Activated CD8-positive, alpha-beta T cell treated with anti-CD3 and anti-CD28 coated beads for 36 hours (primary cell): Measurements from ENCODE around the gene VWA3B. TPM values are rescaled to one million over a fixed set of nuclear protein-coding genes. Genes with fewer than 3 reads are reported as not detected.
"Not testable (repeated sequence)": the region's sequence is repeated elsewhere in the genome, so short reads cannot be mapped to it uniquely, and the experiment has no call there.

ENCODE experiments used
- ATAC-seq: fragments of 200-7000 bp; cut with Tn5 transposase; one replicate; pipeline ENCODE4 v1.10.0; 2021; ENCODE audit warnings: mild to moderate bottlenecking, moderate library complexity
- CTCF ChIA-PET: fragments of 350-600 bp; sonication (Branson Sonifier 250); formaldehyde crosslinking; loops from one replicate; lab custom pipeline; 2021; ENCODE audit warnings: antibody characterized with exemption; lab: Charles Lee
- POLR2A ChIA-PET: fragments of 350-600 bp; sonication (Branson Sonifier 250); formaldehyde crosslinking; loops from one replicate; lab custom pipeline; 2021; ENCODE audit warnings: antibody characterized with exemption; lab: Charles Lee
- DNase-seq: peaks from one replicate; pipeline ENCODE4 v3.0.0-alpha.2; 2020
- H3K27ac Mint-ChIP-seq: one replicate; pipeline ENCODE4 v1.8.0; 2021; ENCODE audit warnings: mild to moderate bottlenecking, mixed read lengths
- H3K27me3 Mint-ChIP-seq: one replicate; pipeline ENCODE4 v1.8.0; 2021; ENCODE audit warnings: mixed read lengths
- H3K36me3 Mint-ChIP-seq: one replicate; pipeline ENCODE4 v1.8.0; 2021; ENCODE audit warnings: low read depth, mixed read lengths
- H3K4me1 Mint-ChIP-seq: one replicate; pipeline ENCODE4 v1.8.0; 2021; ENCODE audit warnings: low read depth, mixed read lengths
- H3K4me3 Mint-ChIP-seq: one replicate; pipeline ENCODE4 v1.8.0; 2021; ENCODE audit warnings: mild to moderate bottlenecking, moderate library complexity, mixed read lengths
- H3K9me3 Mint-ChIP-seq: one replicate; pipeline ENCODE4 v1.8.0; 2021; ENCODE audit warnings: mixed read lengths
- intact Hi-C: fragments of 100-400 bp; cut with micrococcal nuclease; formaldehyde crosslinking; loops from one replicate; pipeline ENCODE4 v1.10.0; 2022
- total RNA-seq, 2 experiments: library from RNA; stranded (reverse); gene quantifications; one replicate each; pipeline ENCODE4 v1.2.3, GENCODE V29; 2021
- TF ChIP-seq, protein P1 (sequence below): fragments of 200-600 bp; IDR thresholded peaks from one replicate; pipeline ENCODE4 v1.8.0; 2022; ENCODE audit warnings: antibody characterized with exemption, mild to moderate bottlenecking

Gene VWA3B
- total RNA-seq, 2 experiments from 2014 or later: not detected

DNA sequence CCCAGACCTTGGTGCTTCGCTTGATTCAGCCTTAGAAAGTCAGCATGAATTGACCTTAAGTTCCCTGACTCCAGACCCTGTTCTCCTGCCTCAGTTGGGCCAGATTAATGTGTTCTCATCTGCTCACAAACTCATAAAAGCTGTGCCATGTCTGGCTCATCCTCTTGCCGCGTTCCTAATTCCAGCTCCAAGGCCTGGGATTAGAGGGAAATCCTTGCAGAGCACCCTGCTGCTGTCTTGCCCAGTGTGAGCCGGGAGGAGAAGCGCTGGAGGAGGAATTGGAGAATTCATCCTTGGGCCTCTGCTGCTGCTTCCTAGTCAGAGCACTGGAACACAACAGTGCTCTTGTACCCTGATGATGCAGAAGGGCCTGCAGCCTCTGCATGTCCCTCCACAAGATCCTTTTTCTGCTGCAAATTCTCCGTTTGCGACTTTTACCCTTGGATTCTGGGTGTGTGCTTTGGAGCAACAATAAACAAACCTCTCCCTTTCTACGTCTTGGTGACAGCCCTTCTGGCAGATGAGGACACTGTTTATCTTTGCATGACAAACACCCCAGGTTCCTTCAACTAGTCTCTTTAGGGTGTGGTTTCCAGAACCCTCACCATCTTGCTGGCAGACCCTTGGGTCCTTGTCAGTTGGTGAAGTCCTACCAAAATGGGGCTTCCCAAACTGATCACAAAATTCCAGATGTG is 212.4 kb downstream of the VWA3B start:
- intact Hi-C loops: no loop called here
- no peak for DNase-seq

DNA sequence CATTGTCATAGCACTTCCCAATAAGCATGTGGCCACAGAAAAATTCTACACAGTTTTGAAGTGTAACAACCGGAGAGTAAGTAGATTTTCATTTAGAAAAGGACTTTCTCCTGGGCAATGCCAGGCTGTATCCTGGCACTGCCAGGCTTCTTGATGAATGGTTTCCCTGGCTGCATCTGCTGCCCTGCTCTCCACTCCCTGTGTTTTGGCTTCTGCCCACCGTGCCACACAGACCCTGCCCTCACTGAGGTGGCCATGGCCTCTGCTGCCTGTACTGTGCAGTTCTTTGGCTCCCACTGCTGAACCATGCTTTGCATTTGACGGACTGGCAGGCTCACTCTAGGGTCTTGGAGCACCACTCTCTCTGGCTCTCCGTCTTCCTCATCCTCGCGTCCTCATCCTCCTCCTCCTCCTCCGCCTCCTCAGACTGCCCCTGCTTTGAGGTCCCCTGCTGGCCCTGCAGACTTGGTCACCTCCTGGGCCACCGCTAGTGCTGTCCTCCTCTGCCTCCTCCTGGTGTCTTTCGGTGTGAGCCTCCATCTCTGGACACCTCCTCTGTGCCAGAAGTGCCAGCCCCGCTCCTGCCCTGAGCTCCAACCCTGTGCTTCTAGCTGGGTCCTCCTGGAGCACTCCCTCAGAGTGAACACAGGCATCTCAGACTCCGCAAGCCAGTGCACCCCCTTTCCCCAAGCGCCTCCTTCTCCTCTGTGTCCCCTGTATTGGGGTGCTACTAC is 213.3 kb downstream of the VWA3B start:
- intact Hi-C loops: no loop called here
- ATAC-seq (no peak), DNase-seq (no peak)
- H3K36me3 Mint-ChIP-seq: no peaks in the 10 kb centered on the region
- H3K27ac Mint-ChIP-seq: no peak overlapping the region
- ChIA-PET CTCF (no interaction called here), POLR2A (no interaction called here)
- H3K4me1 Mint-ChIP-seq: no peaks in the 10 kb centered on the region
- H3K27me3 Mint-ChIP-seq: peaks cover 14% of the 10 kb centered on the region
- TF ChIP-seq, protein P1, sequence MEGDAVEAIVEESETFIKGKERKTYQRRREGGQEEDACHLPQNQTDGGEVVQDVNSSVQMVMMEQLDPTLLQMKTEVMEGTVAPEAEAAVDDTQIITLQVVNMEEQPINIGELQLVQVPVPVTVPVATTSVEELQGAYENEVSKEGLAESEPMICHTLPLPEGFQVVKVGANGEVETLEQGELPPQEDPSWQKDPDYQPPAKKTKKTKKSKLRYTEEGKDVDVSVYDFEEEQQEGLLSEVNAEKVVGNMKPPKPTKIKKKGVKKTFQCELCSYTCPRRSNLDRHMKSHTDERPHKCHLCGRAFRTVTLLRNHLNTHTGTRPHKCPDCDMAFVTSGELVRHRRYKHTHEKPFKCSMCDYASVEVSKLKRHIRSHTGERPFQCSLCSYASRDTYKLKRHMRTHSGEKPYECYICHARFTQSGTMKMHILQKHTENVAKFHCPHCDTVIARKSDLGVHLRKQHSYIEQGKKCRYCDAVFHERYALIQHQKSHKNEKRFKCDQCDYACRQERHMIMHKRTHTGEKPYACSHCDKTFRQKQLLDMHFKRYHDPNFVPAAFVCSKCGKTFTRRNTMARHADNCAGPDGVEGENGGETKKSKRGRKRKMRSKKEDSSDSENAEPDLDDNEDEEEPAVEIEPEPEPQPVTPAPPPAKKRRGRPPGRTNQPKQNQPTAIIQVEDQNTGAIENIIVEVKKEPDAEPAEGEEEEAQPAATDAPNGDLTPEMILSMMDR: no peak
- H3K4me3 Mint-ChIP-seq: no peak overlapping the region
- no peaks in the 10 kb centered on the region for H3K9me3 Mint-ChIP-seq

More for the DNA sequence above, 212.4 kb downstream of the VWA3B start:
- CTCF ChIA-PET: interaction anchor here (1.2 kb wide), 1 partner anchor 86 kb away, joined by 4 read pairs; no protein-coding TSS in a partner anchor
- no peaks in the 10 kb centered on the region for H3K36me3 Mint-ChIP-seq
- ATAC-seq: no peak
- no peak overlapping the region for H3K27ac Mint-ChIP-seq
- peaks cover 15% of the 10 kb centered on the region for H3K27me3 Mint-ChIP-seq
- H3K4me1 Mint-ChIP-seq: no peaks in the 10 kb centered on the region
- POLR2A ChIA-PET: no interaction called here
- no peaks in the 10 kb centered on the region for H3K9me3 Mint-ChIP-seq
- TF ChIP-seq, protein P1: no peak
- no peak overlapping the region for H3K4me3 Mint-ChIP-seq

DNA sequence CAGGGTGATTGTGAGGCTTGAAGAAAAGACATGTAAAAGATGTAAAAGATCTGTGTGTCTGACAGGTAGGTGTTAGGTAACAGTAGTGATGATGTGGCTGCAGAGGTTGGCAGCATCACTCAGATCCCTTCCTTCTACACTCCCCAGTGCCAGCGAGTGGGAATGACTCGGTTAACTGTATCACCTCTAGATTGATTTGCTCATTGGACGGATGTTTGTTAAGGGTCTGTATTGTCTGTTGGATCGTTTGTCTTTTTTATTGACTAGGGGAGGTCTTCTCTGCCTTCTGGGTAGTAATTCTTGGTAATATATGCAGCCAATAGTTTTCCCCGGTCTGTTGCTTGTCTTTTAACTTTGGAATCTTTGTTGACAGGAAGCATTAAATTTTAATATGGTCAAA is 214.5 kb downstream of the VWA3B start:
- H3K27ac Mint-ChIP-seq: no peak overlapping the region
- H3K36me3 Mint-ChIP-seq: no peaks in the 10 kb centered on the region
- no peak for DNase-seq
- no peak for ATAC-seq
- CTCF ChIA-PET: no interaction called here
- POLR2A ChIA-PET: no interaction called here
- intact Hi-C loops: no loop called here
- no peak overlapping the region for H3K4me3 Mint-ChIP-seq
- H3K4me1 Mint-ChIP-seq: no peaks in the 10 kb centered on the region
- no peaks in the 10 kb centered on the region for H3K9me3 Mint-ChIP-seq
- peaks cover 19% of the 10 kb centered on the region for H3K27me3 Mint-ChIP-seq
- TF ChIP-seq, protein P1: no peak

DNA sequence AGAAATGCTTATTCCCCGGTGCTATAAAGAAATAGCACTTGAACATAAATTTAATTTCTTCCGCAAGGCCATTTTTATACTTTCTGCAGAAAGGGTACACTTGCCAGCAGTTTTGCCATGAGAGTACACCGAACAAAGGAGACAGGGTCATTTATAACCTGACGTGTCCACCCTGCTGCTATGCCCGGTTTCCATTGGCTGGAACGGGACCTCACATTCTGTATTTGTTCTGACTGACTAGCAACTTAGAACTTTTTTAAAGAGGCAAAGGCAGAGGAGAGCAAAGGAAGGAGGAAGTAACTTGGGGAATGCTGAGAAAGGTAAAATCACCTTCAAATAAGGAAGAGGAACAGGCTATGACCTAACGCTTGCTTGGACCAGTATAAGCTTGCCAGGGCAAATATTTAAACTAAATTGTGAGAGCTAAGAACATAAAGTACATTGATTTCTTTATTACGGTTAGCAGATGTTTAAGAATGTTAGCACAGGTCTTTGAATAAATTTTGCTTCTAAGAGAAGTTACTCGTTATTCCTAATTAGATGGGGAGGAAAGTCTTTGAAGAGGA is 220.2 kb downstream of the VWA3B start:
- H3K9me3 Mint-ChIP-seq: not testable (repeated sequence)

DNA sequence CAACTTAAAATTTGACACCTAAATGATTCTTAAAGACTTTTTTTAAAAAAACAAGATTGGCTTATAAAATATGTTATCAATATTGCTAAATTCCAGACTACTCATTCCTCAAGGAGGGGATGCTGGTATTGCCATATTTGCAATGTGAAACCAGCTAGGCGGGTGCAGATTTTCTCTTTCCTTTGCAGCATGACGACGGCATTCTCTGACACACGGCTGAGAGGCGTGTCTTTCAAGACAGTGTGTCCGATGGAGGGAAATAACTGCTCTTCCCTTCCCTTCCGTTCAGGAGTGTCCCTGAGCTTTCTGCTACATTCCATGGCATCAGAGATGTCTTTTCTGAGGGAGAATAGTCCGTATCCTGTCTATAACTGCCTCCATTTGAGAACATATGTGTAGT is 221.1 kb downstream of the VWA3B start:
- DNase-seq (no peak), ATAC-seq (no peak)
- ChIA-PET POLR2A (no interaction called here), CTCF (no interaction called here)
- intact Hi-C loops: no loop called here
- Mint-ChIP-seq H3K27me3 (peaks cover 18% of the 10 kb centered on the region), H3K36me3 (no peaks in the 10 kb centered on the region), H3K4me3 (no peak overlapping the region), H3K27ac (no peak overlapping the region), H3K4me1 (no peaks in the 10 kb centered on the region), H3K9me3 (no peaks in the 10 kb centered on the region)
- TF ChIP-seq, protein P1: no peak

More for the DNA sequence above, 220.2 kb downstream of the VWA3B start:
- peaks cover 21% of the 10 kb centered on the region for H3K27me3 Mint-ChIP-seq
- DNase-seq, H3K27ac Mint-ChIP-seq, H3K36me3 Mint-ChIP-seq, intact Hi-C loops, H3K4me1 Mint-ChIP-seq, H3K4me3 Mint-ChIP-seq, POLR2A ChIA-PET, ATAC-seq, CTCF ChIA-PET: not testable (repeated sequence)
